Measurements from ENCODE around the gene CFAP100.

DNA sequence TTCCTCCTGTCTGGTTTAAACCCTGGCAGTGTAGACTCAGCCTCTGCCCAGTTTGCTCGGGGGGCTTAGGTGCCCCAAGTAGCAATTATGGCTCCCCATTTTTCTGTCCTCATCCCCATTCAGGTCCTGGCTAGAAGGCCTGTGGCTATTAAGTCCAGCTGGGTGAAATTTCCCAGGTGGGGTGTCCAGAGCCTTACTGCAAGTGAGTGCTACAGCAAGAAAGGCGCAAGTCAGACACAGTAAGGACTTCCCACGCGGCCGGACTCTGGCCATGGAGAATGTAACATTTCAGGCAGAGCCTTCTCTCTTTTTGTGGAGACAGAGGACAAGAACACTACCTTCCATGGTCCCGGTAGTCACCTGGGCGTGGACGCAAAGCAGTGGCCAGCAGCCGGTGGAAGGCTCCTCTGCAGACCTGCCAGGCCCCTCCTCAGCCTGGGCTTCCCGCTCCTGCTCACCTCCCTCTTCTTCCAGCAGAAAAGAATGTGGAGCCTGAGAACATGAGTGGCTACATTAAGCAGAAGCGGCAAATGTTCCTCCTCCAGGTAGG, 23.3 kb downstream of the CFAP100 start:
- TF ChIP-seq ZFP69B (tag by site-specific recombination; IDR thresholded peaks at IDR 0.05) = no peak
- TF ChIP-seq, protein P1, sequence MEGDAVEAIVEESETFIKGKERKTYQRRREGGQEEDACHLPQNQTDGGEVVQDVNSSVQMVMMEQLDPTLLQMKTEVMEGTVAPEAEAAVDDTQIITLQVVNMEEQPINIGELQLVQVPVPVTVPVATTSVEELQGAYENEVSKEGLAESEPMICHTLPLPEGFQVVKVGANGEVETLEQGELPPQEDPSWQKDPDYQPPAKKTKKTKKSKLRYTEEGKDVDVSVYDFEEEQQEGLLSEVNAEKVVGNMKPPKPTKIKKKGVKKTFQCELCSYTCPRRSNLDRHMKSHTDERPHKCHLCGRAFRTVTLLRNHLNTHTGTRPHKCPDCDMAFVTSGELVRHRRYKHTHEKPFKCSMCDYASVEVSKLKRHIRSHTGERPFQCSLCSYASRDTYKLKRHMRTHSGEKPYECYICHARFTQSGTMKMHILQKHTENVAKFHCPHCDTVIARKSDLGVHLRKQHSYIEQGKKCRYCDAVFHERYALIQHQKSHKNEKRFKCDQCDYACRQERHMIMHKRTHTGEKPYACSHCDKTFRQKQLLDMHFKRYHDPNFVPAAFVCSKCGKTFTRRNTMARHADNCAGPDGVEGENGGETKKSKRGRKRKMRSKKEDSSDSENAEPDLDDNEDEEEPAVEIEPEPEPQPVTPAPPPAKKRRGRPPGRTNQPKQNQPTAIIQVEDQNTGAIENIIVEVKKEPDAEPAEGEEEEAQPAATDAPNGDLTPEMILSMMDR (tag by site-specific recombination; IDR thresholded peaks at IDR 0.05) = no peak
- no peak for TF ChIP-seq ZBTB8A (tag by site-specific recombination; IDR thresholded peaks at IDR 0.05)
- TF ChIP-seq, protein P2, sequence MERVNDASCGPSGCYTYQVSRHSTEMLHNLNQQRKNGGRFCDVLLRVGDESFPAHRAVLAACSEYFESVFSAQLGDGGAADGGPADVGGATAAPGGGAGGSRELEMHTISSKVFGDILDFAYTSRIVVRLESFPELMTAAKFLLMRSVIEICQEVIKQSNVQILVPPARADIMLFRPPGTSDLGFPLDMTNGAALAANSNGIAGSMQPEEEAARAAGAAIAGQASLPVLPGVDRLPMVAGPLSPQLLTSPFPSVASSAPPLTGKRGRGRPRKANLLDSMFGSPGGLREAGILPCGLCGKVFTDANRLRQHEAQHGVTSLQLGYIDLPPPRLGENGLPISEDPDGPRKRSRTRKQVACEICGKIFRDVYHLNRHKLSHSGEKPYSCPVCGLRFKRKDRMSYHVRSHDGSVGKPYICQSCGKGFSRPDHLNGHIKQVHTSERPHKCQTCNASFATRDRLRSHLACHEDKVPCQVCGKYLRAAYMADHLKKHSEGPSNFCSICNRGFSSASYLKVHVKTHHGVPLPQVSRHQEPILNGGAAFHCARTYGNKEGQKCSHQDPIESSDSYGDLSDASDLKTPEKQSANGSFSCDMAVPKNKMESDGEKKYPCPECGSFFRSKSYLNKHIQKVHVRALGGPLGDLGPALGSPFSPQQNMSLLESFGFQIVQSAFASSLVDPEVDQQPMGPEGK (tag by site-specific recombination; IDR thresholded peaks at IDR 0.05) = no peak
- TF ChIP-seq ZNF473 (tag by site-specific recombination; IDR thresholded peaks at IDR 0.05) = no peak
- TF ChIP-seq, protein P3, sequence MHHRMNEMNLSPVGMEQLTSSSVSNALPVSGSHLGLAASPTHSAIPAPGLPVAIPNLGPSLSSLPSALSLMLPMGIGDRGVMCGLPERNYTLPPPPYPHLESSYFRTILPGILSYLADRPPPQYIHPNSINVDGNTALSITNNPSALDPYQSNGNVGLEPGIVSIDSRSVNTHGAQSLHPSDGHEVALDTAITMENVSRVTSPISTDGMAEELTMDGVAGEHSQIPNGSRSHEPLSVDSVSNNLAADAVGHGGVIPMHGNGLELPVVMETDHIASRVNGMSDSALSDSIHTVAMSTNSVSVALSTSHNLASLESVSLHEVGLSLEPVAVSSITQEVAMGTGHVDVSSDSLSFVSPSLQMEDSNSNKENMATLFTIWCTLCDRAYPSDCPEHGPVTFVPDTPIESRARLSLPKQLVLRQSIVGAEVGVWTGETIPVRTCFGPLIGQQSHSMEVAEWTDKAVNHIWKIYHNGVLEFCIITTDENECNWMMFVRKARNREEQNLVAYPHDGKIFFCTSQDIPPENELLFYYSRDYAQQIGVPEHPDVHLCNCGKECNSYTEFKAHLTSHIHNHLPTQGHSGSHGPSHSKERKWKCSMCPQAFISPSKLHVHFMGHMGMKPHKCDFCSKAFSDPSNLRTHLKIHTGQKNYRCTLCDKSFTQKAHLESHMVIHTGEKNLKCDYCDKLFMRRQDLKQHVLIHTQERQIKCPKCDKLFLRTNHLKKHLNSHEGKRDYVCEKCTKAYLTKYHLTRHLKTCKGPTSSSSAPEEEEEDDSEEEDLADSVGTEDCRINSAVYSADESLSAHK (tag by site-specific recombination; IDR thresholded peaks at IDR 0.05) = no peak
